GM10266 (cell line): ENCODE measurements around the gene TERT.
"Not testable (repeated sequence)": the region's sequence is repeated elsewhere in the genome, so short reads cannot be mapped to it uniquely, and the experiment has no call there.

Source experiments
- DNase-seq: peaks from one replicate; pipeline ENCODE4 v3.0.0; 2012; ENCODE audit errors: extremely low spot score
- CTCF ChIP-seq: IDR thresholded peaks from 2 replicates; pipeline ENCODE4 v1.5.1; 2012; ENCODE audit warnings: mild to moderate bottlenecking, low read depth; ENCODE audit not compliant: control insufficient read depth, insufficient read depth; ENCODE audit errors: missing control alignments

TERT gene

GRCh38 chr5:1293416-1294205 is 1.3 kb downstream of the TERT start:
- TF ChIP-seq CTCF, result no peak
- no peak for DNase-seq

GRCh38 chr5:1292846-1293415 is 1.9 kb downstream of the TERT start:
- TF ChIP-seq CTCF, result no peak
- DNase-seq, result no peak

- TF ChIP-seq CTCF, result no peak
Observed at GRCh38 chr5:1292139-1292538, 2.7 kb downstream of the TERT start.

GRCh38 chr5:1291611-1292080 is 3.2 kb downstream of the TERT start:
- TF ChIP-seq CTCF, result no peak
- DNase-seq, result no peak

More at GRCh38 chr5:1292139-1292538, 2.7 kb downstream of the TERT start:
- DNase-seq, result no peak

DNA sequence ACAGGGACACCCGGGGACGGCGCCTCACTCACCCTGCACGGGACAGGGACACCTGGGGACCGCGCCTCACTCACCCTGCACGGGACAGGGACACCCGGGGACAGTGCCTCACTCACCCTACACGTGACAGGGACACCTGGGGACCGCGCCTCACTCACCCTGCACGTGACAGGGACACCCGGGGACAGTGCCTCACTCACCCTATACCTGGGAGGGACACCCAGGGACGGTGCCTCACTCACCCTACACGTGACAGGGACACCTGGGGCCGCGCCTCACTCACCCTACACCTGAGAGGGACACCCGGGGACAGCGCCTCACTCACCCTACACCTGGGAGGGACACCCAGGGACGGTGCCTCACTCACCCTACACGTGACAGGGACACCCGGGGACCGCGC is 3.9 kb downstream of the TERT start:
- DNase-seq, result not testable (repeated sequence)

DNA sequence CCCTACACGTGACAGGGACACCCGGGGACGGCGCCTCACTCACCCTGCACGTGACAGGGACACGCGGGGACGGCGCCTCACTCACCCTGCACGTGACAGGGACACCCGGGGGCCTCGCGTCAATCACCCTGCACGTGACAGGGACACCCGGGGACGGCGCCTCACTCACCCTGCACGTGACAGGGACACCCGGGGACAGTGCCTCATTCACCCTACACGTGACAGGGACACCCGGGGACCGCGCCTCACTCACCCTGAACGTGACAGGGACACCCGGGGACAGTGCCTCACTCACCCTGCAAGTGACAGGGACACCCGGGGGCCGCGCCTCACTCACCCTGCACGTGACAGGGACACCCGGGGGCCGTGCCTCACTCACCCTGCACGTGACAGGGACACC is 5.3 kb downstream of the TERT start:
- DNase-seq, result not testable (repeated sequence)

DNA sequence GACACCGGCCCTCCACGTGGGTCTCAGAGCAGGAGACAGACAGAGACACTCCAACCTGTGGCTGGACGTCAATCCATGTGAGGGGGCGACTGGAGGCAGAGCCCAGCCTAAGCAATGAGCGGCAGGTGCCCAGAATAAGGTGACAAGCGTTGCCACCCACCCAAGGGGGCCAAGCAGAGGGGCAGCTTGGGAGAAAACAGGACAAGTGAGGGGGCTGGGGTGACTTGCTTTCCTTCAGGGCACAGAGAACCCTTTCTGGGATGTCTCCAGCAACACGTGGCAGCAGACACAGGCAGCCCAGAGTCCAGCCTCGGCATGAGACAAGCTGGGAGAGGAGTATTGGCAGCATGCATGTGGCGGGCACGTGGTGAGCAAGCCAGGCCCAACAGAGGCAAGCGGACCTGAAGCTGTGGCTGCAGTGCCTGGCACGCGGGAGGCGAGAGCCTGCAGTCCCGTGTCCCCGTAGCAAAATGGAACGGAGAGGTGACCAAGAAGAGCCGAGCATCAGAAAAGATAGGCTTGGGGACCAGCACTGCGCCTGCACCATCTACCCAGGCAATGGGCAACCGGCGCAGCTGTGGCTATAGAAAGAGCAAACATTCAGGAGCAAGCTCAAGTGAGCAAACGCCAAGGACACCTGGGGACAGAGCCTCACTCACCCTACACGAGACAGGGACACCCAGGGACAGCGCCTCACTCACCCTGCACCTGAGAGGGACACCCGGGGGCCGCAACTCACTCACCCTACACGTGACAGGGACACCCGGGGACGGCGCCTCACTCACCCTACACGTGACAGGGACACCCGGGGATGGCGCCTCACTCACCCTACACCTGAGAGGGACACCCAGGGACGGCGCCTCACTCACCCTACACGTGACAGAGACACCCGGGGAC is 6.2 kb downstream of the TERT start:
- TF ChIP-seq CTCF, result no peak
- DNase-seq, result no peak

DNA sequence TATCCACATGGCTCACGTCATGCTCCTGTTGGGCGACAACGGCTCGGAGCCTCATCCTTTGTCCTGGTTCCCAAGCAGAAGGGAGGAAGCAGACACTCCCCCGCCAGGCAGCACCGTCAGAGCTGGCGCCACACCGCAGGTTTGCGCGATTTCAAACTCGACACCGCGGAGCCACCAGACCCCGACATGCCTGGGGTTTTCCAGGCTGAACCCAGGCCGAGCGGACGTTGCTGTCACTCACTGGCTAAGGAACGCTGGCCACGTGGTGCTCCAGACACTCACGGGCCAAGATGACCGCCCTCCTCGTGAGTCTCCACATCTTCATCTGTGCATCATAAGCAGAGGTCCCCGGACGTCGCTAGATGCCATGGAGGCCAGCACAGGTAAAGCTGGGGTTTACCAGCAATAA is 9.0 kb downstream of the TERT start:
- DNase-seq, result no peak

More for the DNA sequence above, 9.0 kb downstream of the TERT start:
- TF ChIP-seq CTCF, result no peak
